IPS-18a (cell line): Measurements from ENCODE around the gene TSPAN15.

Experiments used
- H3K27ac ChIP-seq: one replicate; pipeline ENCODE4 v1.5.1; 2013; ENCODE audit warnings: low read length
- H3K27me3 ChIP-seq: one replicate; pipeline ENCODE4 v1.6.1; 2013; ENCODE audit warnings: mild to moderate bottlenecking, low read length; ENCODE audit not compliant: control insufficient read depth, insufficient read depth
- H3K36me3 ChIP-seq: one replicate; pipeline ENCODE4 v1.6.1; 2013; ENCODE audit warnings: low read depth, low read length; ENCODE audit not compliant: control insufficient read depth
- H3K4me1 ChIP-seq: one replicate; pipeline ENCODE4 v1.6.1; 2013; ENCODE audit warnings: low read depth, low read length; ENCODE audit not compliant: control insufficient read depth
- H3K4me3 ChIP-seq: one replicate; pipeline ENCODE4 v1.5.1; 2013; ENCODE audit warnings: low read length
- H3K9ac ChIP-seq: one replicate; pipeline ENCODE4 v1.6.1; 2013; ENCODE audit warnings: mild to moderate bottlenecking, low read length, moderate library complexity
- H3K9me3 ChIP-seq: one replicate; pipeline ENCODE4 v1.6.1; 2013; ENCODE audit warnings: low read depth, low read length; ENCODE audit not compliant: control insufficient read depth

The TSPAN15 gene

DNA sequence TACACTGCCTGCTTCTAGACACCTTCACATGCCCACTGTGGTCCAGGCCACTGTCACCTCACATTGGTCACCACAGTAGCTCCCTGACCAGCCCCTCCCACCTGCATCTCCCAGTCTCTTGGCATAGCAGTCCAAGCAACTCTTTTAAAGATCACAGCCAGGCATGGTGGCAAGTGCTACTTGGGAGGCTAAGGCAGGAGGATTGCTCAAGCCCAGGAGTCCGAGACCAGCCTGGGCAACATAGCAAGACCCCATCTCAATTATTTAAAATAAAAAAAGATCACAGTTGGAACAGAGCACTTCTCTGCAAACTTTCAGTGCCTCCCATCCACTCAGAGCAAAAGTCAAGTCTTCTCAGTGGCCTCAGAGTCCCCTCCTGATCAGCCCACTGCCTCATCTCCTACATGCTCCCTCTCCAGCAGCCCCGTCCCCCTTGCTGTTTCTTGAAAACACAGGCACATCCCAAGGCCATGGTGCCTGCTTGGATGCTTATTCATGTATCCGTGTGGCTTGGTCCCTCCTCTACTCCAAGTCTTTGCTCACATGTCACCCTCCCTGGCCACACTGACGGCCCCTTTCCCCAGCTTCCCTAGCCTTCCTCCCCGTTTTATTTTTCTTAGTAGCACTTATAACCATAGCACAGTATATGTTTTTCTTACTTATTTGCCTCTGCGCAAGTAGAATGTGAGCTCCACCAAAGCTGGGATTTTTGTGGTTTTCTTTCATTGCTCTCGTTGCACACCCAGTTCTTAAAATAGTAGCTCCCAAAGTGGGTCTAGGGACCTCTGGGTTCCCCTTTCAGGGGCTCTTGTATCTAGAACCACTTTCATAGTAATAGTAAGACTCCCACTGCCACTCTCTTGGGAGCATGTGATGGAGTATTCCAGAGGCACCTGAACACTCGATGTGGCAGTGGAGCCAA is 19.5 kb downstream of the TSPAN15 start:
- no peaks in the 10 kb centered on the region for H3K36me3 ChIP-seq
- no peak overlapping the region for H3K27ac ChIP-seq
- H3K4me1 ChIP-seq, result peaks cover 11% of the 10 kb centered on the region
- no peak overlapping the region for H3K4me3 ChIP-seq
- no peaks in the 10 kb centered on the region for H3K27me3 ChIP-seq
- no peaks in the 10 kb centered on the region for H3K9me3 ChIP-seq
- no peak overlapping the region for H3K9ac ChIP-seq

DNA sequence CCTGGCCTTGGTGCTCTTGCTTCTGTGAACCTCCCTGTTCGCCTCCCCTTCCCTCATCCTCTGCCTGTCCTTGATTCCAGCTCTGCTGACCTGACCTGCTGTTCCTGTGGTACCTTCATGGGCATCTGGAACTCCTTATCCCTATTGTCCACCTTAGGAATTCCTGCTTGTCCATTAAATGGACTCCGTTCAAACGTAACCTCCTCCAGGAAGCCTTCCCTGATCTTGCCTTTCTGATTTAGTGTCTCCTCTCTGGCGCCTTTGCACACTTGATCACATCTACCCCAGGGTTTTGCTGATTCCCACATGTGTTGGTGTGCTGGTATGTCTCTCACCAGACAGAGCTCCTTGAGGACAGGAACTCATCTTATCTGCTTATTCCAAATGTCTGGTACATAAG is 20.9 kb downstream of the TSPAN15 start:
- H3K9ac ChIP-seq, result no peak overlapping the region
- H3K27me3 ChIP-seq, result no peaks in the 10 kb centered on the region
- H3K27ac ChIP-seq, result no peak overlapping the region
- no peaks in the 10 kb centered on the region for H3K36me3 ChIP-seq
- H3K4me3 ChIP-seq, result no peak overlapping the region
- H3K9me3 ChIP-seq, result no peaks in the 10 kb centered on the region
- H3K4me1 ChIP-seq, result peaks cover 11% of the 10 kb centered on the region

DNA sequence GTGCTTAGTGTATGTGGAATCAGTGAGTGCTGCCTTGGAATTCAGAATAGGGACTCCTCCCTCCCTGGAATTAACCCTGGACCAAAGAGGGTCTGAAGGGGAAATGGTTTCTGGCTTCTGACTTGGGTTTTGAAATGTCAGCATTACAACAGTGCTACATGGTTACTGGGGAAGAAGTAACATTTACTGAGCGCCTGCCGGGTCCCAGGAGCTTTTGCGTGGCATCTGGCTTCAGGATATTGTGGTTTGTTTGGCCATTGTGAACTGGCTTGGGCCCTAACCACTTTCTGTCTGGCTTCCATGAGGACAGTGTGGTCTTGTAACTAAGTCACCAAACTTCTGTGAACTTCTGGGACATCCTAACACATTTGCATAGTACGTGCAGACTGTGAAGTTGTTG is 21.3 kb downstream of the TSPAN15 start:
- no peak overlapping the region for H3K27ac ChIP-seq
- no peaks in the 10 kb centered on the region for H3K36me3 ChIP-seq
- H3K4me3 ChIP-seq, result no peak overlapping the region
- H3K4me1 ChIP-seq, result peaks cover 11% of the 10 kb centered on the region
- H3K27me3 ChIP-seq, result no peaks in the 10 kb centered on the region
- H3K9me3 ChIP-seq, result no peaks in the 10 kb centered on the region
- H3K9ac ChIP-seq, result no peak overlapping the region

DNA sequence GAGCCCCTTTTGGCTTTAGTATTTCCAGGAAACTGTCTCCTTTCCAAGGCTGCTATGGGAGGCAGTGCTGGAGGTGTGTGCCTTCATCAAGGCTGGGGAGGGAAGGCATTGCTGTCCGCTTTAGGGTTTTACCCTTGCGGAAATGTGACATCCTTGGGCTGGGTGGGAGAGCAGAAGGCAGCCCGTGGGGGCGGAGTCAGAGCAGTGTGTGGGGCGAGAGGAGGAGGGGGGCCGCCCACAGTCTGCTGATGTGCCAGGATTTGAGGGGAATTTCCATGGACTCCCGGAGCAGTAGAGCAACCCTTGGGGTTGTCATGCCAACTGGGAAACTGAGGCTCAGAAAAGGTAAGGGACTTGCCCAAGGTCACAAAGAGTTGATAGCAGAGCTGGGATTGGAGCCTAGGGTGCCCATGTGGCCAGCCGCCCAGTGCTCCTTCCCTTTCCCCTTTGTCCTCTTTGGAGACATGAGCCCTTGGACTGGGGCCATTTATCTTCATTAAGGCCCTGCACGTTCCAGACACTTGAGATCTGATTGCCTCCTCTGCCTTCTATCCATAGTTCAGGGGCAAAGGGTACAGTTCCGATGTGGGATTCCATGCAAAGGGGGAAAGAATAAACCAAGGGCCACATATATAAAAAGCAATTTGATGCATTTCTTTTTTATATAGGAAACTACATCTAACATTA is 22.2 kb downstream of the TSPAN15 start:
- Histone ChIP-seq H3K27me3 (no peaks in the 10 kb centered on the region), H3K9me3 (no peaks in the 10 kb centered on the region), H3K9ac (no peak overlapping the region), H3K4me1 (peaks cover 7% of the 10 kb centered on the region), H3K27ac (no peak overlapping the region), H3K4me3 (no peak overlapping the region), H3K36me3 (no peaks in the 10 kb centered on the region)

DNA sequence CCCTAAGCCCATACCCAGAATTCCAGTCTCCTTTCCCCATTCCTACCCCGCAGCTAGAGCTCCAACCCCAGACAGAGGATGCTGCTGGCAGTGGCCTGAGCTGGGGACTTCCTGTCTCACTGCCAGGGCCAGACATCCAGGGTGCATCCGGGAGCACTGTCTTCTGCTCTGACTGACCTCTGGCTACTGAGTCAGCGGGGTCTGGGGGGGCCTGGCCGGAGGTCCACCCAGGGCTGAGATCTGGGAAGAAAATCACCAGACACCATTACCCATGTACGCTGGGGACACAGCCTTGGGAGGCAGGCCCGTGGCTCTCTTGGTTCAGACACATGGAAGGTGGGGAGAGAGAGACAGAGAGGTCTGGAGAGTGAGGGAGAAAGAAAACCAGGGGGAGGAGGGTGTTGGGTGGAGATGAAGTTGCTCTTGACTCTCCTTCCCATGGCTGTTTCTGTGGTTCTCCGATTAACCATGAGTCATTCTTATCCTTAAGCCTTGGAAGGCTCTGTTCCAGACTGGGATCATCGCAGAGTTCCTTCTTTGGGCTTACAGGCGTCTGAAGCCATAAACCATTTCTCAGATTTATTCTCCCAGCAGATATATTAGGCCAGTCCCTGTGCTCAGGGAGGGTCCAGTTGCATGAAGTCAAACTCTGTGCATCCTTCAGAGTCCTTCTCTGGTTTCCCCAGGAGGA is 23.6 kb downstream of the TSPAN15 start:
- Histone ChIP-seq H3K9me3 (no peaks in the 10 kb centered on the region), H3K36me3 (no peaks in the 10 kb centered on the region), H3K27me3 (no peaks in the 10 kb centered on the region), H3K4me3 (no peak overlapping the region), H3K4me1 (no peaks in the 10 kb centered on the region), H3K9ac (no peak overlapping the region), H3K27ac (no peak overlapping the region)

DNA sequence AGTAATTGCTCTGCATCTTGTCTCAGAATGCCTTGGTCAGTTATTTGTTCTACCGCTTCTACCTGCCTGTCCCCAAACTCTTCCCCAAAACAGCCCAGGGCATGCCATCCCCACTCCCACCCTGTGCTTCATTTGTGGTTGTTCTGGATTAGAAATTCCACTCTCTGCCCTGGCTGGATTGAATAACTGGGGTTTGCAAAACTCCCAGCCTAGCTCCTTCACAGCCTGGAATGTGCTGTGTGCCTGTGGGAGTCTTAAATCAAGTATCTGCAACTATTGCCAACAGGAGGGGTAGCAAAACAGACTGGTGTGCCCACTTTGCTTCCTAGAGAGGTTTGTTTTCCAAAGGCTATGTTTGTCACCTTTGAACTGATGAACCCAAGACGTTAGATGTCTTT is 24.2 kb downstream of the TSPAN15 start:
- Histone ChIP-seq H3K27me3 (no peaks in the 10 kb centered on the region), H3K4me3 (no peak overlapping the region), H3K9me3 (no peaks in the 10 kb centered on the region), H3K36me3 (no peaks in the 10 kb centered on the region), H3K9ac (no peak overlapping the region), H3K4me1 (no peaks in the 10 kb centered on the region), H3K27ac (no peak overlapping the region)

DNA sequence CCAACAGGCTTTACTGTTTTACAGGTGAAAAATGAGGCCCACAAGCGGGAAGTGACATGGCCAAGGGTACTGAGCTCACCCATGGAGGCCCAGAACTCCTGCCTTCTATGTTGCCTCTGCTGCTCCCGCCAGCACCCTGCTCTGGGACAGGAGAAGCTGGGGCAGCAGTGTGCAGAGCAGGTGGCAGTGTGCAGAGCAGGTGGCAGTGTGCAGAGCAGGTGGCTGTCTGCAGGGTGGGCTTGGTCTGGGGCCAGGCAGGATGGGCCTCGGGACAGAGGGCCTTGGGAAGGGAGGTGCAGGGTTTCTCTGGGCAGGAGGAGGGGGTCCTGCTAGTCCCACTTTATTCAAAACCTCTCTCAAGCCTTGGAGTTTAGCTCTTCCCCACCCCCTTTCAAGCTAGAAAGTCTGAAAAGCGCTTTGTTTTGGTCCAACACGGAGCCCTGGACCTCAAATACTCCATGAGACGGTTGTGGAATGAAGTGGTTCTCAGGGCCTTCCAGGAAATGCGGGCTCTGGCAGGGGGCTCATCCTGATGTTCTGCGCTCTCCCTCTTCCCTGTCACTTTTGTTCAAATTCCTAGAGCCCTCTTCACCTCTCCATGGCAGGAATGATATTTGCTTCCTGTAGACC is 26.8 kb downstream of the TSPAN15 start:
- Histone ChIP-seq H3K9ac (no peak overlapping the region), H3K36me3 (no peaks in the 10 kb centered on the region), H3K4me3 (no peak overlapping the region), H3K4me1 (no peaks in the 10 kb centered on the region), H3K27me3 (no peaks in the 10 kb centered on the region), H3K27ac (no peak overlapping the region), H3K9me3 (no peaks in the 10 kb centered on the region)

DNA sequence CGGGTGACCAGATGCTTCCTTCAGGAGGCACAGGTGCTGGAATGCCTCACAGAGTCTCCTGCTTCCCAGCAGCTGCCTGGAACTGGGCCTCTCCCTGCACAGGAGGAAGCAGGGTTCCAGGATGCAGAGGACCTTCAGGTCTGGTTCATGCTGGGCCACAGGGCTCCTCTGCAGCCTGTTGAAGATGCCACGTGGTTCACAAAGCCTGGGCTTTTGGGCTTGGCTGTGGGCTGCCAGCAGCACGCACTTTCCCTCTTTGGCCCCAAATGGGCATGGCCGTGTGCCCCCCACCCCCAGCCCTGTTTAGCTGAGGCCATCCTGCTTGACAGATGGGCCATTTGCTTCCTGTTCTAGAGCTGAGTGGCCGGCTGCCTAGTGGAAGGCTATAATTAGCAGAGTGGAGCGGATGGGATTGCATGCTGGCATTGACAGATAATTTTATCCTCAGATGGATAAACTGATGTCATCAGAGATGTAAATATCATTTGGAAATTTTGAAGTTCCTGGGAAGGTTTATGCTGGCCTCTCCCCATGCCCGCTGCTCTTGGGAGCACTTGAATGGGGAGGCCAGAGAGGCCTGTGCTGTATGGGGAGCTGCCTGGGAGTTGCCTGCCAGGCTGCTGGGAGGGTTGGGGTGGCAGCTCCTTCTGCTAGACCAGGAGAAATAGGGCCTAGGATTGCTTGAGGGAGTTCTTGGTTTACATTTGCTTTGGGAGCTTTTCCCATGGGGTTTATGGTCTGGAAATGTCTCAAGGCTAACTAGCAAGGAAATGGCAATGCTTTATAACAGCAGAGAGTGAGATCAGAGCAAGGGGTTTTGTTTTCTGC is 28.2 kb downstream of the TSPAN15 start:
- Histone ChIP-seq H3K4me3 (no peak overlapping the region), H3K36me3 (no peaks in the 10 kb centered on the region), H3K4me1 (no peaks in the 10 kb centered on the region), H3K27me3 (no peaks in the 10 kb centered on the region), H3K9me3 (no peaks in the 10 kb centered on the region), H3K27ac (no peak overlapping the region), H3K9ac (no peak overlapping the region)

DNA sequence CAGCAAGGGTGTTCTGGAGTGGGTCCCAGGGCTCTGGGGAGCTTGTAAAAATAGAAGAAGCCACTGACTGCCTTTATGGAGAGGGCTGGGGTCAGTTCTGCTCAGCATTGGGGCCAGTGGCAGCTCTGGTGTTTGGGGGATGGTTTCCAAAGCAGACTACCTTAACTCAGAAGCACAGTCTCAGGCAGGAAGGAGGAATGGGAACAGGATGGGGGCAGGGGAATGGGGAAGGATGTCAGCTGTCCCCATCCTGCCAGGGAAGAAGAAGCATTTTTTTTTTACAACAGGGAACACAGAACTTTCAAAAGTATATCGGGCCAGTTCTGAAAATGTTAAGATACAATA is 28.8 kb downstream of the TSPAN15 start:
- Histone ChIP-seq H3K9ac (no peak overlapping the region), H3K27me3 (no peaks in the 10 kb centered on the region)

DNA sequence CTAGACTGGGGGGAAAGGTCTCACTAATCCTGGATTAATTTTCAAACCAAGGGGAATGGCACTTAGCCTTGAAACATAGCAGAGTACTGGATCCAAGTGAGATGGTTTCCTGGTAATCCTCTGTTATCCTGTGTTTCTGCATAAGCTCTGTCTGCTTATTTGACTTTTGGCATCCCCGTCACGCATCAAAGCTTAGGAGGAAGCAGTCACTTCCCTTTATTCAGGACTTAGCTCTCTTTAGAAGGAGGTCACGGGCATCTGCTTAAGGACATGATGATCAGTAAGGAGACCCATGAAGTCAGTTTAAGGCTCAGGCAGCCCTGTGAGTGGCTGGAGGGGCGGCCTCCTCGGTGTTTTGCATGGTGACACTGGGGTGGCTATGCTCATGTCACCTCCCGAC is 30.0 kb downstream of the TSPAN15 start:
- no peak overlapping the region for H3K27ac ChIP-seq
- no peaks in the 10 kb centered on the region for H3K9me3 ChIP-seq
- H3K27me3 ChIP-seq, result no peaks in the 10 kb centered on the region
- no peaks in the 10 kb centered on the region for H3K4me1 ChIP-seq
- no peak overlapping the region for H3K9ac ChIP-seq
- H3K36me3 ChIP-seq, result no peaks in the 10 kb centered on the region
- no peak overlapping the region for H3K4me3 ChIP-seq

More for the DNA sequence above, 28.8 kb downstream of the TSPAN15 start:
- no peaks in the 10 kb centered on the region for H3K9me3 ChIP-seq
- no peak overlapping the region for H3K27ac ChIP-seq
- no peaks in the 10 kb centered on the region for H3K4me1 ChIP-seq
- H3K4me3 ChIP-seq, result no peak overlapping the region
- no peaks in the 10 kb centered on the region for H3K36me3 ChIP-seq
